Cardiac muscle cell (in vitro differentiated cells and primary cell): Measurements from ENCODE around the gene RNF223. TPM values are rescaled to one million over a fixed set of nuclear protein-coding genes. Genes with fewer than 3 reads are reported as not detected.

ENCODE experiments used
- DNase-seq, 2 donors: peaks; one replicate each; pipeline versions ENCODE4 v3.0.0 to v3.0.0-alpha.2; 2010 to 2017; ENCODE audit warnings: low read depth in 1 of 2, low spot score in 1 of 2
- H3K27ac ChIP-seq: fragments of 200-600 bp; sonication (generic); 2 replicates; pipeline ENCODE4 v1.5.1; 2016
- H3K27me3 ChIP-seq: fragments of 200-600 bp; sonication (generic); 2 replicates; pipeline ENCODE4 v1.6.0; 2016; ENCODE audit warnings: control low read depth
- H3K36me3 ChIP-seq: fragments of 200-600 bp; sonication (generic); 2 replicates; pipeline ENCODE4 v1.5.1; 2016; ENCODE audit warnings: control low read depth
- H3K4me1 ChIP-seq: fragments of 200-600 bp; sonication (generic); 2 replicates; pipeline ENCODE4 v1.8.1; 2017; ENCODE audit warnings: low read depth, mild to moderate bottlenecking, mixed run types
- H3K4me3 ChIP-seq: fragments of 200-600 bp; sonication (generic); 2 replicates; pipeline ENCODE4 v1.5.1; 2016; ENCODE audit warnings: mild to moderate bottlenecking
- H3K9me3 ChIP-seq: fragments of 200-600 bp; sonication (generic); 2 replicates; pipeline ENCODE4 v1.5.1; 2017; ENCODE audit warnings: low read depth, mild to moderate bottlenecking, control low read depth
- polyA plus RNA-seq: library from polyadenylated mRNA; unstranded; fragments of >200 nt; fragmentation: Nextera tagmentation; extraction: Ambion mirVana; gene quantifications from 2 replicates; pipeline ENCODE4 v1.2.1, GENCODE V29; 2016
- total RNA-seq: library from RNA; depleted of rRNA; stranded (reverse); fragments of >200 nt; gene quantifications from 2 replicates; pipeline ENCODE4 v1.2.3, GENCODE V29; 2016
- TF ChIP-seq, protein P1 (sequence below): IDR thresholded peaks from 2 replicates; pipeline ENCODE4 v1.5.1; 2012; ENCODE audit warnings: low read depth, mild to moderate bottlenecking, low read length

RNF223 gene
- total and polyA plus RNA-seq, 2 experiments from 2014 or later: 0.33 TPM; not detected in 1

DNA sequence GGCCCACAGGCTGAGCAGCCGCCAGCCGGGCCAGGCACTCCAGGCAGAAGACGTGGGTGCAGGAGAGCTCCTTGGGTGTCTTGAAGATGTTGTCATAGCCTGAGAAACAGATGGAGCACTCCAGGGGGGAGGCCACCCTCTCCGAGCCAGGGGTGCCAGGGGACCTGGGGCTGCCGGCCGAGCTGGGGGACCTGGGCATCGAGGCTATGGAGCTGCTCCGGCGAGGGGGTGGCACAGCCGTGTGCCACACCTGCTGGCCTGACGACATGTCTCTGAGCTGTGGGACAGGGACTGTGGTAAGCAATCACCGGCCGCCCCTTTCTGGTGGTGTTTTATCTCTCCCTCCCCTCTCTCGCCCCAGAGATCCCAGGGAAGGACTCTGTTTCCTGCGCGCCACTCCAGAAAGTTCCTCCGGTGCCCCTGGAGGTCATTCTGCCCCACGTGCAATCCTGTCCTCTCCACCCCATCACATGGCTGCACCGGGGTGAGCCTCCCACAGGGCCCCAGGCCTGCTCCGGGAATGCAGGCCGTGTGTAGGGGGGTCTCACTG lies 1.7 kb downstream of the RNF223 start:
- Histone ChIP-seq H3K4me1 (no peaks in the 10 kb centered on the region), H3K27ac (no peak overlapping the region), H3K4me3 (no peak overlapping the region), H3K9me3 (no peaks in the 10 kb centered on the region), H3K36me3 (no peaks in the 10 kb centered on the region), H3K27me3 (peaks cover 14% of the 10 kb centered on the region)
- TF ChIP-seq, protein P1, sequence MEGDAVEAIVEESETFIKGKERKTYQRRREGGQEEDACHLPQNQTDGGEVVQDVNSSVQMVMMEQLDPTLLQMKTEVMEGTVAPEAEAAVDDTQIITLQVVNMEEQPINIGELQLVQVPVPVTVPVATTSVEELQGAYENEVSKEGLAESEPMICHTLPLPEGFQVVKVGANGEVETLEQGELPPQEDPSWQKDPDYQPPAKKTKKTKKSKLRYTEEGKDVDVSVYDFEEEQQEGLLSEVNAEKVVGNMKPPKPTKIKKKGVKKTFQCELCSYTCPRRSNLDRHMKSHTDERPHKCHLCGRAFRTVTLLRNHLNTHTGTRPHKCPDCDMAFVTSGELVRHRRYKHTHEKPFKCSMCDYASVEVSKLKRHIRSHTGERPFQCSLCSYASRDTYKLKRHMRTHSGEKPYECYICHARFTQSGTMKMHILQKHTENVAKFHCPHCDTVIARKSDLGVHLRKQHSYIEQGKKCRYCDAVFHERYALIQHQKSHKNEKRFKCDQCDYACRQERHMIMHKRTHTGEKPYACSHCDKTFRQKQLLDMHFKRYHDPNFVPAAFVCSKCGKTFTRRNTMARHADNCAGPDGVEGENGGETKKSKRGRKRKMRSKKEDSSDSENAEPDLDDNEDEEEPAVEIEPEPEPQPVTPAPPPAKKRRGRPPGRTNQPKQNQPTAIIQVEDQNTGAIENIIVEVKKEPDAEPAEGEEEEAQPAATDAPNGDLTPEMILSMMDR: no peak
- DNase-seq: no peak

DNA sequence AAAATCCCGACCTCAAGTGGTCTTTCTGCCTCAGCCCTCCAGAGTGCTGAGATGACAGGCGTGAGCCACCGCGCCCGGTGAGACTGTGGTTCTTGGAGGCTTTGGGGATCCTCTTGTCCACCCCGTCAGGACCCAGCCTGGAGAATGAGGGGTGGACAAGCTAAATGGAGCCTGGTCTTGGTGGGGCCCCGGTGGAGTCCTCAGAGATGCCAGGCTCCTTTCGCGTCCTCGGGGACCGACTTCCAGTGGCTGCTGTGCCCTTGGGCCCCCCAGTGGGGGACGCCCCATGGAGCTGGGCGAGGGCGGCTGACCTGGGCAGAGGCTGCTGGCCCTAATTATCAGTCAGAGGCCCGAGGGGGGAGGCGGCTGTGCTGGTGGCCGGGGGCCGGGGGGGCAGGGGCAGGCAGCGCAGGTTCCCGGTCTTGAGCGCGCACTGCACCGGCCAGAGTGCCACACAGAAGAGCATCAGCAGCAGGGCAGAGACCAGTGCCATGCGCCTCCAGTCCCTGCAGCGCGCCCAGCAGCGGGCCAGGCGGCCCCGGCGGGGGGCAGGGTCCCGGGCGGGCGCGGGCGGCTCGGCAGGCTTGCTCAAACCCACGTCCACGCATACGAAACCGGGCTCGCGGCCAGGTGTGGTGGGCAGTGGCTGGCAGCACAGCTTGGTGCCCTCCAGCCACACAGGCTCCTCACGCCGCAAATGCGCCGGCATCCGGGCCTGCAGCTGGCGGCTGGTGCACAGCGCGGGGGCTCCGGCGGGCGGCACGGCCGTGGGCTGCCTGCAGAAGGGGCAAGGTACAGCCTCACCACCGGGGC lies 2.4 kb downstream of the RNF223 start:
- H3K36me3 ChIP-seq: no peaks in the 10 kb centered on the region
- TF ChIP-seq, protein P1: no peak
- H3K9me3 ChIP-seq: no peaks in the 10 kb centered on the region
- no peak for DNase-seq
- no peak overlapping the region for H3K27ac ChIP-seq
- H3K4me1 ChIP-seq: no peaks in the 10 kb centered on the region
- H3K27me3 ChIP-seq: peaks cover 19% of the 10 kb centered on the region
- H3K4me3 ChIP-seq: no peak overlapping the region

DNA sequence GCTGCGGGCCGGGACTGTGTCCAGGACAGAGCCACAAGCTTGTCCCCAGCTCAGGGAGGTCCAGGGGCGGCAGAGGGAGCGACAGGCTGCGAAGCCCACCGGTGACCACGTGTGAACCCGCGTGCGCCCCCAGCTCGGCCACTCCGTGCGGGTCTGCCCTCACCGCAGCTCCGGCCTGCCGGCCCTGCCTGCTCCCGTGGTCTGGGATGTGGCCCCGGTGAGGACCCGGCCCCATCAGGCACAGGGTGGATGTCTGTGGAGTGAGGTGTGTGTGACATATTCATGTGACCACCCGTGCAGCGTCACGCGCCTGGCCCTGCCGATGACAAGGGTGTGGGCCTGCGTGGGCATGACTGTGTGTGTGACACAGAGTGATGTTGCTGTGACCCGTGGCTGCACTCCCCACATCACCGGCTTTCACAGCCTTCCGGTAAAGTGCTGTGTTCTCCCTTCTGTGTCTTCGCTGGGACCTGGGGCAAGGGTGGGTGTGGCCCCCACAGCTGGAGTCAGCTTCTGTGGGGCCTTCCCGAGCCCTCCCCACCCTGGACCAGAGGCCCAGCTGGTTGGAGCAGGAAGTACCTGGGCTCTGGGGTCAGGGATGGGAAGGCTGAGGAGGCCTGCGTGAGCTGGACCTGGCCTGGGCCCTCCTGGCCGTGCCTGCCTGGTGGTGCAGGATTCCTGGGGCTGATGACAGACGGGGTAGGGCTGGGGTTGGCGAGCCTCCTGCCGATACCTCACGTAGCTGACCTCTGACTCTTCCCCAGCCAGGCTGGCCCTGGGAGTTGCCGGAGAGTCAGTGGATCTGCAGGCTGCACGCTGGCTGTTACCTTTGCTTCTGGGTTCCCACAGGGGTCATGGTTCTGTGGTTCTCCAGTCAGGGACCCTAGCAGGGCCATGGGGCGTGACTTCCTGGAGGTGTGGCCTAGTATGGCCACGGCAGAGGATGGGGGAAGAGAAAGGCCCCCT lies 4.1 kb downstream of the RNF223 start:
- no peaks in the 10 kb centered on the region for H3K9me3 ChIP-seq
- no peaks in the 10 kb centered on the region for H3K36me3 ChIP-seq
- peak in 1 of 2 donors; percentile 36 for DNase-seq
- TF ChIP-seq, protein P1: no peak
- peak overlapping the region; percentile 55 for H3K4me3 ChIP-seq
- no peaks in the 10 kb centered on the region for H3K4me1 ChIP-seq
- H3K27me3 ChIP-seq: peaks cover 27% of the 10 kb centered on the region
- no peak overlapping the region for H3K27ac ChIP-seq

DNA sequence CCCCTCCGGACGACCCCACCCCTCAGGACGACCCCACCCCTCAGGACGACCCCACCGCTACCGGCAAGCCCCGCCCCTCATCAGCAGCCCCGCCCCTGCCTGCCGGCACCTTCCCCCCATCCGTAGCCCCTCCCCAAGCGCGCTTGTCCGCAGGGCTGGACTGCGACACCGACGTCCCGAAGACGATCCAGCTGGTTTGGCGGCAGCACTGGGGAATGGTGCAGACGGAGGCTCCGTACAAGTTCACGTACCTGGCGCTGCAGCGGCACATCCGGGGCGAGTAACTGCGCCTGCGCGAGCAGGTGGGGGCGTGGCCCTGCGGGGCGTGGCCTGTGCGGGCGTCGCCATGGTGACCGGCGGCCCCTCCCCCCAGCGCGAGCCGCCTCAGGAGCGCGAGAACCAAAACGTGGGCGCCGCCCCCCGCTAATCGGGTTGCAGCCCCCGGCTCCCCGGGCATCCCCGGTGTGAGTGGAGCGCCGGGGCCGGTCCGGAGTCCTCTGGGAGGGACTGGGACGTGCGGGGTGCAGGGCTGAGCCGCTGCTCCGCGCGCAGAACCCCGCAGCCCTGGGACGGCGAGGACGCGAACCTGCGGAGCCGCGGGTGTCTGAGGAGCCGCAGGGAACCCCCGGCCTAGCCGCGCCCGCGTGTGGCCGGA lies 4.9 kb downstream of the RNF223 start:
- H3K9me3 ChIP-seq: no peaks in the 10 kb centered on the region
- TF ChIP-seq, protein P1: no peak
- H3K27me3 ChIP-seq: peaks cover 32% of the 10 kb centered on the region
- H3K27ac ChIP-seq: no peak overlapping the region
- peak; percentile 55 to 85 for DNase-seq
- no peaks in the 10 kb centered on the region for H3K36me3 ChIP-seq
- peak overlapping the region; percentile 55 for H3K4me3 ChIP-seq
- no peaks in the 10 kb centered on the region for H3K4me1 ChIP-seq

DNA sequence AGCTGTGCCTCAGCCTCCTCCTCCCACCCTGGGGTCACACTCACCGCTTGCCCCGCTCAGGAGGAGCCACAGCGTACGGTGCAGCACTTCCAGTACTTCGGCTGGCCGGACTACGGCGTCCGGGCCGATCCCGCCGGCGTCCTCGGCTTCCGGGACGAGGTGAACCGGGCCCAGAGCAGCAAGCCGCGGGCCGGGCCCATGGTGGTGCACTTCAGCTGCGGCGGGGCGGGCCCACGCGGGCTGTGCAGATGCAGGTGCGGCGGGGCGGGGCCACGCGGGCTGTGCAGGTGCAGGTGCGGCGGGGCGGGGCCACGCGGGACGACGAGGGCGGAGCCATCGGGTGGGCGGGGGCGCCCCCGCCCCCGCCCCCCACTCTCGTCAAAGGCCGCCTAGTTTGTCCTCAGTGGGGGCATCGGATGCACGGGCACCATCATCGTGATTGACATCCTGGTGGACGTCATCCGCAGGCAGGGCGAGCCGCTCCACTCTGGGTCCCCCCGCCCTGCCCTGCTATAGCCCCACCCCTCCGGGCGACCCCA lies 5.5 kb downstream of the RNF223 start:
- H3K27me3 ChIP-seq: peaks cover 35% of the 10 kb centered on the region
- H3K36me3 ChIP-seq: no peaks in the 10 kb centered on the region
- H3K9me3 ChIP-seq: no peaks in the 10 kb centered on the region
- DNase-seq: peak in 1 of 2 donors; percentile 23
- H3K4me3 ChIP-seq: peak overlapping the region; percentile 55
- H3K27ac ChIP-seq: no peak overlapping the region
- TF ChIP-seq, protein P1: no peak
- H3K4me1 ChIP-seq: no peaks in the 10 kb centered on the region
